ENCODE measurements around the gene CATSPERE. TPM values are rescaled to one million over a fixed set of nuclear protein-coding genes. Genes with fewer than 3 reads are reported as not detected.
A peak's percentile ranks its signal among the peaks of the same experiment; 100 is the strongest.

Gene CATSPERE
- total RNA-seq, 4 donors from 2014 or later, result 0.98 to 3.1 (median 1.3) TPM

GRCh38 chr1:244583358-244583982 is 122.4 kb downstream of the CATSPERE start:
- no peak for DNase-seq (ENCODE audit: low spot score in 2 of 2)
- 72 to 80% methylated on average over 11 of the region's 11 CpGs for WGBS, 2 donors
- Histone ChIP-seq H3K4me3 (no peak overlapping the region), H3K27me3 (no peaks in the 10 kb centered on the region), H3K9me3 (no peaks in the 10 kb centered on the region), H3K4me1 (no peaks in the 10 kb centered on the region), H3K27ac (no peak overlapping the region), H3K36me3 (peaks cover 0 to 10% (median 0%) of the 10 kb centered on the region in 3 donors)
- TF ChIP-seq POLR2A (IDR thresholded peaks at IDR 0.05) (no peak), EP300 (IDR thresholded peaks at IDR 0.05) (no peak), CTCF (IDR thresholded peaks at IDR 0.05) (no peak)

GRCh38 chr1:244585867-244586266 is 124.8 kb downstream of the CATSPERE start:
- Histone ChIP-seq H3K36me3 (peaks cover 0 to 15% (median 0%) of the 10 kb centered on the region in 3 donors), H3K27ac (no peak overlapping the region), H3K4me3 (no peak overlapping the region), H3K9me3 (peaks cover 0 to 6% (median 0%) of the 10 kb centered on the region in 4 donors), H3K27me3 (no peaks in the 10 kb centered on the region), H3K4me1 (no peaks in the 10 kb centered on the region)
- no peak for DNase-seq (ENCODE audit: low spot score in 2 of 2)
- 89 to 91% methylated on average over 4 of the region's 4 CpGs for WGBS, 2 donors
- TF ChIP-seq CTCF (IDR thresholded peaks at IDR 0.05) (no peak), EP300 (IDR thresholded peaks at IDR 0.05) (no peak), POLR2A (IDR thresholded peaks at IDR 0.05) (no peak)

GRCh38 chr1:244590670-244591069 is 129.6 kb downstream of the CATSPERE start:
- TF ChIP-seq CTCF (IDR thresholded peaks at IDR 0.05) (no peak), EP300 (IDR thresholded peaks at IDR 0.05) (no peak), POLR2A (IDR thresholded peaks at IDR 0.05) (no peak)
- Histone ChIP-seq H3K27ac (no peak overlapping the region), H3K9me3 (peaks cover 0 to 6% (median 0%) of the 10 kb centered on the region in 4 donors), H3K4me1 (no peaks in the 10 kb centered on the region), H3K36me3 (peaks cover 0 to 5% (median 0%) of the 10 kb centered on the region in 3 donors), H3K27me3 (no peaks in the 10 kb centered on the region), H3K4me3 (no peak overlapping the region)
- WGBS, 2 donors, result 91 to 95% methylated on average over 2 of the region's 2 CpGs
- DNase-seq (ENCODE audit: low spot score in 2 of 2), result no peak

GRCh38 chr1:244598611-244599010 is 137.5 kb downstream of the CATSPERE start:
- H3K36me3 ChIP-seq, result peaks cover 0 to 5% (median 0%) of the 10 kb centered on the region in 3 donors
- DNase-seq (ENCODE audit: low spot score in 2 of 2), result no peak
- H3K27me3 ChIP-seq, result no peaks in the 10 kb centered on the region
- TF ChIP-seq POLR2A (IDR thresholded peaks at IDR 0.05) (no peak), CTCF (IDR thresholded peaks at IDR 0.05) (no peak), EP300 (IDR thresholded peaks at IDR 0.05) (no peak)
- no peaks in the 10 kb centered on the region for H3K9me3 ChIP-seq
- H3K4me3 ChIP-seq, result no peak overlapping the region
- 75 to 78% methylated on average over 5 of the region's 5 CpGs for WGBS, 2 donors
- H3K4me1 ChIP-seq, result no peaks in the 10 kb centered on the region
- no peak overlapping the region for H3K27ac ChIP-seq

GRCh38 chr1:244599937-244600350 is 138.9 kb downstream of the CATSPERE start:
- Histone ChIP-seq H3K27ac (peak overlapping the region in 1 of 4 donors; percentile 19), H3K36me3 (peaks cover 0 to 5% (median 0%) of the 10 kb centered on the region in 3 donors), H3K4me3 (no peak overlapping the region), H3K4me1 (no peaks in the 10 kb centered on the region), H3K27me3 (no peaks in the 10 kb centered on the region), H3K9me3 (no peaks in the 10 kb centered on the region)
- no peak for DNase-seq (ENCODE audit: low spot score in 2 of 2)
- 58 to 64% methylated on average over 7 of the region's 7 CpGs for WGBS, 2 donors
- TF ChIP-seq POLR2A (IDR thresholded peaks at IDR 0.05), result no peak
- peak in 1 of 2 donors; percentile 11 for TF ChIP-seq EP300 (IDR thresholded peaks at IDR 0.05)
- TF ChIP-seq CTCF (IDR thresholded peaks at IDR 0.05), result no peak
